HG02884 (cell line): ENCODE measurements around the gene DNER.
A peak's percentile ranks its signal among the peaks of the same experiment; 100 is the strongest.
"Not testable (repeated sequence)": the region's sequence is repeated elsewhere in the genome, so short reads cannot be mapped to it uniquely, and the experiment has no call there.

ENCODE experiments used
- ATAC-seq: cut with Tn5 transposase; IDR thresholded peaks from one replicate; pipeline ENCODE4 v1.9.1; 2021; ENCODE audit warnings: mild to moderate bottlenecking, moderate library complexity; ENCODE audit not compliant: unreplicated experiment

DNER gene

DNA sequence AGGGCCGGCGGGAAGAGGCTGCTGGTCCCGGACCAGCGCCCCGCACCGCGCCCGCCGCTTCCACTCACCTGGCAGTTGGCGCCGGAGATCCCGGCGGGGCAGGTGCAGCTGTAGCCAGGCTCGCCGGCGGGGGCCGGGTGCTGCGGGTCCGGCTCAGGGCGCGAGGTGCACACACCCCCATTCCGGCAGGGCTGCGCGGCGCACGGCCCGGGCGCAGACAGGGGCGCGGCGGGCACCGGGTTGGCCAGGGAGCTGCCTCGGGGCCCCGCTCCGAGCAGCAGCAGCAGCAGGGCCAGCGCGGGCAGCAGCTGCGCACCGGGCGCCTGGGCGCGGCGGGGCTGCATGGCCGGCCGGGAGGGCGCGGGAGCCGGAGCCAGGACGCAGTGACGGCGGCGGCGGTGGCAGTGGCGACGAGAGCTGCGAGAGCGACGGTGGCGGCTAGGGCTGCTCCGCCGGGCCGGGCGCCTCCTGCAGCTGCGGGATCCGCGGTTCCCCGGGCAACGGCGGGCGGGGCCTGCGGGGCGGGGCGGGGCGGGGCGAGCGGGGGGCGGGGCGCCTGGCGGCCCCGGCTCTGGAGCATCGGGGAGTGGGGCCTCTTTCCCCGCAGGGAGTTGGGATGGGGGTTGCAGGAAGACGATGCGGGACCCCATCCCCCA lies at the start of gene DNER:
Gene DNER (minus strand): TSS at position 476 of the 656 bp plus-strand sequence. CDS start 132 bp downstream, at position 344.
- ATAC-seq, result peak; percentile 77

- no peak for ATAC-seq
Measured at GRCh38 chr2:229761663-229762062, 47.3 kb upstream of the DNER start.

- ATAC-seq, result not testable (repeated sequence)
Measured at GRCh38 chr2:229757462-229757861, 43.1 kb upstream of the DNER start.

DNA sequence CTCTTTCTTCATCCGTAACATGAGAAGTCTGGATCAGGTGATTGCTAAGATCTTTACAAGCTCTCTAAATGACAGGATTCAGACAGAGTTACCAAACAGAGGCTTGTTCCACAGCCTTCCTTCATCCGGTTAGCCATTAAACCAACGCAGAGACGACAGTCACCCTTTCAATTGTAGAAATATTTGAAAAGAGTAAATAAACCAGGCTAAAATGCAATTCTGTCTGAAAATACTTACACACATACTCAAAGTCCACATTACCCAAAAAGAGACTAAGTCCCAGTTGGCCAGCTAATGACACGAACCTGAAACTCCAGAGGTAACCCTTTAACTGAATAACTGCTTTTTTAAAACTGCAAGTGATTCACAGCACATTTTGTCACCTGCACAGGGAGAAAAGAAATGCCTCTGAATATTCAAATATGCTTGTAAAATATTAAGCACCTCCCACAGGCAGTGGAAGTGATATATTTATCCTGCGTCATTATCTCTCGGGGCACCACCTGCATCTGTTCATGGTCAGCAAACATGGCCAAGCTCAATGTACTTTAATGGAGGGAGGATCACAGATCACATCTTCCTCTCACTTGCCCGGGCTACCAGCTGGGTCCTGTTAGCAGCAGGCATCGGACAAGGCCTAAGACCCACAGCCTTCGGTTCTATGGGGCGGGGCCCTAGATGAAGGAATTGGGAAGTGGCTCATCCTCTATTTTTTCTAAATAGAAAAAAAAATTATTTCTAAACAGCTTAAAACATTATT lies 38.8 kb upstream of the DNER start:
- no peak for ATAC-seq

DNA sequence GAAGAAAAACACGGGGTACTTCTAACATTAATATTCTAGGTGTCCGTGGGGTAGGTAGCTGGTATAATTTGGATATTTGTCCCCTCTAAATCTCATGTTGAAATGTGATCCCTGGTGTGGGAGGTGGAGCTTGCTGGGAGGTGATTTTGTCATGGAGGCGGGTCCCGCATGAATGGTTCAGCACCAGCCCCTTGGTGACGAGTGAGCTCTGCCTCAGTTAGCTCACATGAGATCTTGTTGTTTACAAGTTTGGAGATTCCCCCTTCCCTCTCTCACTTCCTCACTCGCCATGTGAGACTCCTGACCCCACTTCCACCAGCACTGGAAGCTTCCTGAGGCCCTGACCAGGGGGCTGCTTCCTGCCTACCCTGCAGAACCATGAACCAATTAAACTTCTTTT lies 35.4 kb upstream of the DNER start:
- no peak for ATAC-seq

- ATAC-seq, result no peak
Measured at GRCh38 chr2:229748950-229749349, 34.6 kb upstream of the DNER start.

DNA sequence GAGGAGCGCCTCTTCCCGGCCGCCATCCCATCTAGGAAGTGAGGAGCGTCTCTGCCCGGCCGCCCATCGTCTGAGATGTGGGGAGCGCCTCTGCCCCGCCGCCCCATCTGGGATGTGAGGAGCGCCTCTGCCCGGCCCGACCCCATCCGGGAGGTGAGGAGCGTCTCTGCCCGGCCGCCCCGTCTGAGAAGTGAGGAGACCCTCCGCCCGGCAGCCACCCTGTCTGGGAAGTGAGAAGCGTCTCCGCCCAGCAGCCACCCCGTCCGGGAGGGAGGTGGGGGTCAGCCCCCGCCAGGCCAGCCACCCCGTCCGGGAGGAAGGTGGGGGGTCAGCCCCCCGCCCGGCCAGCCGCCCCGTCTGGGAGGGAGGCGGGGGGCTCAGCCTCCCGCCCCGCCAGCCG lies 28.3 kb upstream of the DNER start:
- ATAC-seq, result not testable (repeated sequence)

DNA sequence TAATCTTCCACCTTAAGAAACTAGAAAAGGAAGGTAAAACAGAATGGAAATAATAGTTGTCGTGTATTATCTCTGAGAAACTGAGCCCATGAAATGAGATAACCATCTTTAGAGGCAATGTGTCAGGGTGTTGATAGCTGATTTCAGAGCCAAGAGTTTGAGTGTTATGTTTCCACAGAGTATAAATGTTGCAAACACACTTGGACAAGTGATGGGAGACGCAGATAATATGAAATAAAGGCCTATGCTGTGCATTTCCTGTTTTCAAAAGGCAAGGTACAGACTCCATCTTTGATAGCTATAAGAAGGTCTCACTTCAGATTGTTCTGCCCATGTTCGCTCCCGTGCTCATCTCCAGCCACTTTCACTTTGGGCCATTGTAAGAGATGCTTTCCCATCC lies 25.9 kb upstream of the DNER start:
- no peak for ATAC-seq

GRCh38 chr2:229738024-229738625 lies 23.8 kb upstream of the DNER start:
- ATAC-seq, result no peak

- ATAC-seq, result no peak
Measured at GRCh38 chr2:229734410-229734809, 20.1 kb upstream of the DNER start.

DNA sequence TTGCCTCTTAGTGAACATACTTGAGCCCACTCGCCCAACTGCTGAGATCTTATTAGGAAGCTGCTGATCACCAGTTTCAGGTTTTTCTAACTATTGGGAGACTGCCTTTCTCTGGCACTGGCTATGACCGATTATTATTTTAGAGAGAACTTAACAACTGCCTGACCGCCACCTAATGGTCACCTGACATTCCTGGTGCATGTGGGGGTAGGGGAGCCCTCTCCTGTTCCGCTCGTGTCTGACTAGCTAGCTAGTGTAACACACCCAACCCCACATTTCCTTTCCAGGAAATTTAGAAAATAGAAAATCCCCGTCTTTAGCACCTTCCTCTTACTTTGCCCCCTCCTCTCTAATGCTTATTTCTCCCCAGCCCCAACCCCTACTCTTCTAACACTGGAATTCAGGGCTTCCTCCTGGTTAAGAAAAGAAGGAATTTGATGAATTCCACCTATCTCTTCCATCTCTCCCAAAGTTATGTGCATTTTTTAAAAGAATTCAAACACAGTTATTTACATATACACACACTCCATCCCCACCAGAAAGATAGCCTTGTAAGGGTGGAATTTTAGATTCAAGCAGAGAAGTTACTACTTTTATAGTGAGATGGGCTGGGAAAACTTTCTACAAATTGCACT lies 19.4 kb upstream of the DNER start:
- ATAC-seq, result no peak

GRCh38 chr2:229732897-229733296 lies 18.5 kb upstream of the DNER start:
- ATAC-seq, result no peak

DNA sequence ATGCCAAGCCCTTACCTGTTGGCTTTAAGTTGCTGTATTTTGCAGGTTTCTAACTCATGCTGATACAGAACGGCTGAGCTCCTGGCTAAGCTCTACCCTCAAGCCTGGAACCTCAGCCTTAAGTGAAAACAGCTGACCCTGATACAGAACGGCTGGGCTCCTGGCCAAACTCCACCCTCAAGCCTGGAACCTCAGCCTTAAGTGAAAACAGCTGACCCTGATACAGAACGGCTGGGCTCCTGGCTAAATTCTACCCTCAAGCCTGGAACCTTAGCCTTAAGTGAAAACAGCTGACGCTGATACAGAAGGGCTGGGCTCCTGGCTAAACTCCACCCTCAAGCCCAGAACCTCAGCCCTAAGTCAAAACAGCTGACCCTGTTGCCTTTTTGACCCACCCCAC lies 17.6 kb upstream of the DNER start:
- no peak for ATAC-seq

DNA sequence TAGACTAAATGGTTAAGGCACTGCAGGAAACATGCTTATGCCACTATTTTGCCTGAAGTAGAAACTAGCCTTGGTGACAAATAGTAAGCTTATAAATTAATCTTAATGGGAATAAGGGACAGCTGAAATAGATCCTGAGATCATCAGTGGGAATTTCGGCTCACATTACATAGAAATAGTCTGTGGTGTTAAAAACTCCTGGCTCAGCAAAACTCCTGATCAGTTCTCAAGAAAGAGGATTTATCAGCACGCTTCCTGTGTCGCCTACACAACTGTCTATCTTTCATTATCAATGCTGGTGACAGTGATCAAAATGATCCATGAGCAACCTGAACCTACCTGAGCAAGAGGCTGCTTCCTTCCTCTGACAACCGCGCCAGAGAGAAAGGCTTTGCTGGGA lies 17.0 kb upstream of the DNER start:
- no peak for ATAC-seq

DNA sequence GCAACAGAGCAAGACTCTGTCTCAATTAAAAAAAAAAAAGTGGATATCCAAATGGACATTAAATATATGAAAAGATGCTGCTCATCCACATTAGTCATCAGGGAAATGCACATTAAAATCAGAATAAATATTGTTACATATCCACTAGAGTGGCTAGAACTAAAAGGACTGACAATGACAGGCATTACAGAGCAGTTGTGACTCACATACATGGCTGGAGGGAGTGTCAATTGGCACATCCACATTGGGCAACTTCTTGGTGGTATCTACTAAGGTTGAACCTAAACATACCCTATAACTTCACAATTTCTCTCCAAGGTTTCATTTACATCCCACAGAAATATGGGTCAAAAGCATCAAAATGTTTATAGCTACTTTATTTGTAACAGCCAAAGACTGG lies 14.0 kb upstream of the DNER start:
- ATAC-seq, result no peak

GRCh38 chr2:229726643-229727042 lies 12.3 kb upstream of the DNER start:
- no peak for ATAC-seq

GRCh38 chr2:229725716-229726574 lies 11.6 kb upstream of the DNER start:
- ATAC-seq, result no peak

GRCh38 chr2:229723192-229723591 lies 8.8 kb upstream of the DNER start:
- ATAC-seq, result not testable (repeated sequence)

DNA sequence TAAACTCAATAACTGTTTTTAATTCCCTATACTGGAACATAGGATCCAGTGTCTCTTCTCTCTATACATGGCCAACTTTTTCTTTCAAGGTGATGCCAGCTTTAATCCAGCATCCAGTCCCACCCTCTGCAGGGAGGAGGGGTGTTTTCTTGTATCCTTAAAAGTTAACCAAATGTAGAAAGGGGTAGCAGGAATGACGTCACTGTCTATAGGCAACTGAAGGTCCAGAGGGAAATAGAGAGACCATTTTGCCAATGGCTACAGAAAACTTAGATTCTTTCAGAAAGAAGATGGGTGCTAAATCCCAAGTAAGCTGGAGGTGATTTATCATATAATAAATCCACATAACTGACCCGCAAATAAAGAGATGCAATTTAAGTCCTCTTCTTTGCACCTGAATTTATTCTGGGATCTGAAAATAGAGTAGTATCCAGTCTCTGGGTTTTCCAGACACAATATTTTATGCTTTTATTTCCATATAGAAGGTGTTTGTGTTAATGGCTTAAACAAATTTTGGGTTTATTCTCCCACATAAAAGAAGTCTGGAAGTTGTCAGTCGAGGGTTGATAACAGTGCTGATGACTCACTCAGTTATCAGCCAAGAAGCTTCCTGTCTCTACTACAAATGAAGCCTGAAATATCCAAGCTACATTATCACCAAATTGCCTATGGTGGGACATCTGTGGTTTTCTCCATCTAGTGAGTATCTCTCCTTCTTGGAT lies 5.7 kb upstream of the DNER start:
- no peak for ATAC-seq

DNA sequence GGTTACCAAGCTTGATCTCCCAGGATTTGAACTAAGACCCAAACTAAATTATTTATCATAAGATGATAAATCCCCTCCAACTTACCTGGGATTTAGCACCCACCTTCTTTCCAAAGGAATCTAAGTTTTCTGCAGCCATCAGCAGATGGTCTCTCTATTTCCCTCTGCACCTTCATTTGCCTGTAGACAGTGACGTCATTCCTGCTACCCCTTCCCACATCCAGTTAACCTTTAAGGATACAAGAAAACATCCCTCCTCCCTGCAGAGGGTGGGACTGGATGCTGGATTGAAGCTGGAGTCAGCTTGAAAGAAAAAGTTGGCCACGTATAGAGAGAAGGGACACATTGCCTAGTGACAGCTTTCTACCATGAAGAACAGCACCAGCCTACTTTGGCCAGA lies 3.7 kb upstream of the DNER start:
- ATAC-seq, result no peak
